Activated B cell treated with CpG ODN at 0.5 μM for 24 hours (primary cell): ENCODE results near the gene RBMS1. TPM values are rescaled to one million over a fixed set of nuclear protein-coding genes. Genes with fewer than 3 reads are reported as not detected.

Source experiments
- ATAC-seq: fragments of 200-7000 bp; cut with Tn5 transposase; one replicate; pipeline ENCODE4 v1.10.0; 2021; ENCODE audit warnings: low read depth, mild to moderate bottlenecking, moderate library complexity
- CTCF ChIA-PET: fragments of 350-600 bp; sonication (Branson Sonifier 250); formaldehyde crosslinking; loops from one replicate; lab custom pipeline; 2021; ENCODE audit warnings: antibody characterized with exemption; lab: Charles Lee
- POLR2A ChIA-PET: fragments of 350-600 bp; sonication (Branson Sonifier 250); formaldehyde crosslinking; loops from one replicate; lab custom pipeline; 2021; ENCODE audit warnings: antibody characterized with exemption; lab: Charles Lee
- DNase-seq: peaks from one replicate; pipeline ENCODE4 v3.0.0; 2022
- H3K27ac Mint-ChIP-seq: one replicate; pipeline ENCODE4 v1.8.0; 2020; ENCODE audit warnings: mixed read lengths
- H3K27me3 Mint-ChIP-seq: one replicate; pipeline ENCODE4 v1.8.0; 2021; ENCODE audit warnings: mixed read lengths
- H3K36me3 Mint-ChIP-seq: one replicate; pipeline ENCODE4 v1.8.0; 2021; ENCODE audit warnings: low read depth, mixed read lengths
- H3K4me1 Mint-ChIP-seq: one replicate; pipeline ENCODE4 v1.8.0; 2021; ENCODE audit warnings: mixed read lengths
- H3K4me3 Mint-ChIP-seq: one replicate; pipeline ENCODE4 v1.8.0; 2020; ENCODE audit warnings: mild to moderate bottlenecking, mixed read lengths
- H3K9me3 Mint-ChIP-seq: one replicate; pipeline ENCODE4 v1.8.0; 2020; ENCODE audit warnings: mixed read lengths
- CTCF ChIP-seq: fragments of 200-600 bp; IDR thresholded peaks from one replicate; pipeline ENCODE4 v1.8.0; 2022; ENCODE audit warnings: antibody characterized with exemption, mild to moderate bottlenecking
- intact Hi-C: fragments of 100-400 bp; cut with micrococcal nuclease; formaldehyde crosslinking; loops from one replicate; pipeline ENCODE4 v1.15.1; 2024
- total RNA-seq: library from RNA; stranded (reverse); gene quantifications from 2 replicates; pipeline ENCODE4 v1.2.3, GENCODE V29; 2022

The RBMS1 gene
- total RNA-seq, 1 donor from 2014 or later, result 30.9 TPM

GRCh38 chr2:160362018-160362417 lies 131.6 kb downstream of the RBMS1 start:
- H3K27ac Mint-ChIP-seq, result no peak overlapping the region
- DNase-seq (no peak), ATAC-seq (no peak)
- ChIA-PET POLR2A (no interaction called here), CTCF (interaction anchor here (1.3 kb wide), 1 partner anchor 9 kb away, joined by 3 read pairs; no protein-coding TSS in a partner anchor)
- no peaks in the 10 kb centered on the region for H3K9me3 Mint-ChIP-seq
- H3K4me3 Mint-ChIP-seq, result no peak overlapping the region
- intact Hi-C loops, result no loop called here
- H3K4me1 Mint-ChIP-seq, result peaks cover 5% of the 10 kb centered on the region
- H3K27me3 Mint-ChIP-seq, result no peaks in the 10 kb centered on the region
- peaks cover 54% of the 10 kb centered on the region for H3K36me3 Mint-ChIP-seq
- TF ChIP-seq CTCF, result no peak

- Mint-ChIP-seq H3K27me3 (no peaks in the 10 kb centered on the region), H3K9me3 (no peaks in the 10 kb centered on the region), H3K4me3 (no peak overlapping the region), H3K27ac (no peak overlapping the region), H3K36me3 (peaks cover 50% of the 10 kb centered on the region), H3K4me1 (peaks cover 13% of the 10 kb centered on the region)
- ChIA-PET CTCF (no interaction called here), POLR2A (no interaction called here)
- intact Hi-C loops, result no loop called here
- TF ChIP-seq CTCF, result no peak
- ATAC-seq (no peak), DNase-seq (no peak)
These were observed 133.4 kb downstream of the RBMS1 start for GRCh38 chr2:160360089-160360757.

- ChIA-PET CTCF (no interaction called here), POLR2A (no interaction called here)
- Mint-ChIP-seq H3K4me3 (no peak overlapping the region), H3K27me3 (no peaks in the 10 kb centered on the region), H3K9me3 (no peaks in the 10 kb centered on the region), H3K4me1 (peaks cover 13% of the 10 kb centered on the region), H3K27ac (no peak overlapping the region), H3K36me3 (peaks cover 29% of the 10 kb centered on the region)
- intact Hi-C loops, result no loop called here
- no peak for ATAC-seq
- DNase-seq, result no peak
- no peak for TF ChIP-seq CTCF
These were observed 135.6 kb downstream of the RBMS1 start for GRCh38 chr2:160358046-160358445.

GRCh38 chr2:160356485-160356884 lies 137.1 kb downstream of the RBMS1 start:
- no peak for TF ChIP-seq CTCF
- Mint-ChIP-seq H3K4me1 (peaks cover 13% of the 10 kb centered on the region), H3K36me3 (peaks cover 28% of the 10 kb centered on the region), H3K4me3 (no peak overlapping the region), H3K27ac (no peak overlapping the region), H3K27me3 (no peaks in the 10 kb centered on the region), H3K9me3 (no peaks in the 10 kb centered on the region)
- ATAC-seq, result no peak
- POLR2A ChIA-PET, result no interaction called here
- intact Hi-C loops, result no loop called here
- DNase-seq, result no peak
- CTCF ChIA-PET, result no interaction called here

GRCh38 chr2:160355080-160355479 lies 138.5 kb downstream of the RBMS1 start:
- H3K27me3 Mint-ChIP-seq, result no peaks in the 10 kb centered on the region
- no peak for TF ChIP-seq CTCF
- H3K9me3 Mint-ChIP-seq, result no peaks in the 10 kb centered on the region
- DNase-seq, result no peak
- H3K4me3 Mint-ChIP-seq, result no peak overlapping the region
- intact Hi-C loops, result no loop called here
- H3K36me3 Mint-ChIP-seq, result peaks cover 24% of the 10 kb centered on the region
- ChIA-PET CTCF (interaction anchor here (1.0 to 3.8 kb wide), 2 partner anchors 31 to 639 kb away, joined by 3 to 34 read pairs; no protein-coding TSS in a partner anchor), POLR2A (no interaction called here)
- ATAC-seq, result no peak
- peaks cover 10% of the 10 kb centered on the region for H3K4me1 Mint-ChIP-seq
- no peak overlapping the region for H3K27ac Mint-ChIP-seq
